Activated CD4-positive, alpha-beta T cell treated with anti-CD3 and anti-CD28 coated beads for 24 hours (primary cell): ENCODE data around the gene PKD2.
"Not testable (repeated sequence)": the region's sequence is repeated elsewhere in the genome, so short reads cannot be mapped to it uniquely, and the experiment has no call there.

Experiments
- DNase-seq, 2 donors: peaks; one replicate each; pipeline ENCODE4 v3.0.0-alpha.2; 2020; ENCODE audit warnings: low read depth in 2 of 2

The PKD2 gene

GRCh38 chr4:87986508-87986907 lies 20.9 kb upstream of the PKD2 start:
- DNase-seq = no peak

GRCh38 chr4:87989765-87990164 lies 17.7 kb upstream of the PKD2 start:
- no peak for DNase-seq

GRCh38 chr4:87995435-87995834 lies 12.0 kb upstream of the PKD2 start:
- no peak for DNase-seq

- DNase-seq = not testable (repeated sequence)
Observed at GRCh38 chr4:87999191-87999691, 8.2 kb upstream of the PKD2 start.

GRCh38 chr4:88001871-88002270 lies 5.6 kb upstream of the PKD2 start:
- DNase-seq = no peak

GRCh38 chr4:88002786-88003185 lies 4.6 kb upstream of the PKD2 start:
- no peak for DNase-seq

GRCh38 chr4:88003261-88003660 lies 4.2 kb upstream of the PKD2 start:
- no peak for DNase-seq

GRCh38 chr4:88005076-88005475 lies 2.4 kb upstream of the PKD2 start:
- no peak for DNase-seq

GRCh38 chr4:88005946-88006345 lies 1.5 kb upstream of the PKD2 start:
- DNase-seq = no peak

- DNase-seq = no peak
Observed at GRCh38 chr4:88006956-88007303, 505 bp upstream of the PKD2 start.

GRCh38 chr4:88008122-88008742 lies 797 bp downstream of the PKD2 start:
- no peak for DNase-seq

- no peak for DNase-seq
Observed at GRCh38 chr4:88008743-88009171, 1.3 kb downstream of the PKD2 start.

- no peak for DNase-seq
Observed at GRCh38 chr4:88009871-88010270, 2.4 kb downstream of the PKD2 start.

GRCh38 chr4:88010966-88011365 lies 3.5 kb downstream of the PKD2 start:
- no peak for DNase-seq

- DNase-seq = no peak
Observed at GRCh38 chr4:88012647-88013046, 5.2 kb downstream of the PKD2 start.

GRCh38 chr4:88014386-88014905 lies 7.0 kb downstream of the PKD2 start:
- DNase-seq = no peak

- DNase-seq = no peak
Observed at GRCh38 chr4:88015659-88016295, 8.3 kb downstream of the PKD2 start.

- no peak for DNase-seq
Observed at GRCh38 chr4:88017516-88018297, 10.3 kb downstream of the PKD2 start.

- DNase-seq = no peak
Observed at GRCh38 chr4:88018466-88018865, 11.0 kb downstream of the PKD2 start.

GRCh38 chr4:88021824-88022223 lies 14.4 kb downstream of the PKD2 start:
- DNase-seq = no peak

GRCh38 chr4:88022289-88022688 lies 14.9 kb downstream of the PKD2 start:
- DNase-seq = no peak

GRCh38 chr4:88025868-88026661 lies 18.6 kb downstream of the PKD2 start:
- DNase-seq = not testable (repeated sequence)
